22Rv1 (cell line): Measurements from ENCODE around the gene PWWP2B.

ENCODE experiments used
- CTCF ChIP-seq: fragments of 450-650 bp; IDR thresholded peaks from 2 replicates; pipeline ENCODE4 v1.5.1; 2017; ENCODE audit warnings: mild to moderate bottlenecking
- ZFX ChIP-seq: fragments of 450-650 bp; IDR thresholded peaks from 2 replicates; pipeline ENCODE4 v1.6.1; 2017; ENCODE audit warnings: antibody characterized with exemption, borderline replicate concordance

- TF ChIP-seq CTCF (no peak), ZFX (no peak)
Observed at GRCh38 chr10:132374176-132374575, 22.8 kb upstream of the PWWP2B start.
